Spleen (tissue), 11 donors: ENCODE measurements around the gene PHTF1. TPM values are rescaled to one million over a fixed set of nuclear protein-coding genes. Genes with fewer than 3 reads are reported as not detected.

Experiments used
- DNase-seq: peaks from one replicate; pipeline ENCODE4 v3.0.0-alpha.2; 2020
- H3K27ac ChIP-seq, 8 donors: fragments of 200-600 bp; sonication (generic) in 7 of 8; 1 replicate in 4 of 8; 2 replicates in 4 of 8; pipeline versions ENCODE4 v1.5.0 to v1.8.0; 2016 to 2021; ENCODE audit warnings: inconsistent platforms in 4 of 8, mild to moderate bottlenecking in 4 of 8, moderate library complexity in 1 of 8
- H3K27me3 ChIP-seq, 7 donors: fragments of 200-600 bp; sonication (generic) in 6 of 7; replicated peaks in 1 of 7; 1 replicate in 4 of 7; 2 replicates in 3 of 7; pipeline versions ENCODE4 v1.5.0 to v1.8.0; 2016 to 2021; ENCODE audit warnings: inconsistent platforms in 3 of 7, mild to moderate bottlenecking in 1 of 7
- H3K36me3 ChIP-seq, 6 donors: fragments of 200-600 bp; sonication (generic) in 5 of 6; 1 replicate in 4 of 6; 2 replicates in 2 of 6; pipeline versions ENCODE4 v1.5.0 to v1.8.0; 2016 to 2021; ENCODE audit warnings: inconsistent platforms in 2 of 6
- H3K4me1 ChIP-seq, 6 donors: fragments of 200-600 bp; sonication (generic) in 5 of 6; 1 replicate in 3 of 6; 2 replicates in 3 of 6; pipeline versions ENCODE4 v1.5.0 to v1.8.0; 2016 to 2021; ENCODE audit warnings: inconsistent platforms in 3 of 6
- H3K4me3 ChIP-seq, 8 donors: fragments of 200-600 bp; sonication (generic) in 7 of 8; 1 replicate in 4 of 8; 2 replicates in 4 of 8; pipeline versions ENCODE4 v1.5.0 to v1.8.0; 2016 to 2021; ENCODE audit warnings: inconsistent platforms in 4 of 8, mild to moderate bottlenecking in 4 of 8, moderate library complexity in 2 of 8
- H3K9me3 ChIP-seq, 8 donors: fragments of 200-600 bp; sonication (generic) in 7 of 8; 1 replicate in 4 of 8; 2 replicates in 4 of 8; pipeline versions ENCODE4 v1.5.0 to v1.8.0; 2016 to 2021; ENCODE audit warnings: inconsistent platforms in 4 of 8
- POLR2A ChIP-seq, 3 donors: fragments of 450-650 bp; IDR thresholded peaks; one replicate each; pipeline ENCODE4 v1.5.1; 2017; ENCODE audit warnings: antibody characterized with exemption in 3 of 3, mild to moderate bottlenecking in 1 of 3
- POLR2AphosphoS5 ChIP-seq, 3 donors: sonication (generic); formaldehyde crosslinking; IDR thresholded peaks; one replicate each; pipeline ENCODE4 v1.5.1; 2017; ENCODE audit warnings: antibody characterized with exemption in 3 of 3
- WGBS, 5 donors: extraction: QIAGEN DNeasy Blood & Tissue Kit in 3 of 5; methylation state at CpG; one replicate each; pipeline versions ENCODE4 v1.1.5 to v1.1.7; 2013 to 2018; 5-methylcytosine and 5-hydroxymethylcytosine counted together
- intact Hi-C: fragments of 100-400 bp; cut with DNase I; formaldehyde crosslinking; loops from one replicate; pipeline ENCODE4 v1.15.0; 2023; ENCODE audit warnings: low total_unique reads
- polyA plus RNA-seq, 3 donors: library from polyadenylated mRNA; stranded (reverse); fragments of 200-250 nt; gene quantifications; one replicate each; pipeline ENCODE4 v1.2.1, GENCODE V29; 2013
- total RNA-seq, 7 donors: library from RNA; depleted of rRNA in 3 of 7; stranded (reverse); fragments of >200 nt in 3 of 7; fragmentation: NEBNext Ultra II Directional in 4 of 7; extraction: Animal tissue kit (Norgen Biotek cat#: 25700) in 4 of 7; gene quantifications; one replicate each; pipeline versions ENCODE4 v1.1.0 to v1.2.1, GENCODE V29; 2016 to 2021
- TF ChIP-seq, protein P1 (sequence below), 11 experiments: fragments of 200-600 bp in 7 of 11; fragments of 450-650 bp in 4 of 11; sonication (generic) in 4 of 11; IDR thresholded peaks in 8 of 11; conservative IDR thresholded peaks in 3 of 11; 1 replicate in 7 of 11; 2 replicates in 4 of 11; pipeline versions ENCODE4 v1.4.0 to v1.8.0; 2016 to 2021; ENCODE audit warnings: antibody characterized with exemption in 11 of 11, inconsistent platforms in 4 of 11, mild to moderate bottlenecking in 1 of 11
- donor health status: healthy with polysubstance abuse.
- donor health status: DM: no; HTN: no; CAD: no; lungs with moderate emphysema.
- donor health status: DM: no; HTN: no; CAD: no.
- donor health status: Bipolar disorder and iron deficiency.
- donor health status: healthy.
- donor health status: DM: no; HTN: no; CAD: no.
- donor health status: DM: yes; HTN: yes; CAD: no.

PHTF1 gene
- total and polyA plus RNA-seq, 10 donors, result 5.6 to 47.6 (median 20.3) TPM

DNA sequence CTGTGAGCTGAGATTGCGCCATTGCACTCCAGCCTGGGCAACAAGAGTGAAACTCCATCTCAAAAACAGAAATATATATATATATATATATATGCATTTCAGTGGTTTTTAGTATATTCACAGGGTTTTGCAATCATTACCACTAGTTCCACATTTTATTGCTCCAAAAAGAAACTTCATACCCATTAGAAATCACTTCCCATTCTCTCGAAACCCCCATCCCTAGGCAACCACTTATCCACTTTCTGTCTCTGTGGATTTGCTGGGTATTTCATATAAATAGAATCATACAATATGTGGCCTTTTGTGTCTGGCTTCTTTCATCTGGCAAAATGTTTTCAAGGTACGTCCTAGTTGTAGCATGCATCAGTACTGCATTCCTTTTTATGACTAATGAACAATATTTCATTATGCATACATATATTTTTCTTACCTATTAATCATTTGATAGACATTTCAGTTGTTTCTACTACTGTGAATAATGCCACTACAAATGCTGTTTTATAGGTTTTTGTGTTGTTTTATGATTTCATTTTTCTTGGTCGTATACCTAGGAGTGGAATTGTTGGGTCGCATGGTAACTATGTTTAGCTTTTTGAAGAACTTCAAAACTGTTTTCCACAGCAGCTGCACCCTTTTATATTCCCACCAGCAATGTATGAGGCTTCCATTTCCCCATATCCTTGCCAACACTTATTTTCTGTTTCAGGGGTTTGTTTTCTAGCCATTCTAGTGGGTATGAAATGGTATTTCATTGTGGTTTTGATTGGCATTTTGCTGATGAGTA is 95.9 kb downstream of the PHTF1 start:
- intact Hi-C loops, result no loop called here
- WGBS, 5 donors, result 78 to 86% (median 78%) methylated on average over 5 of the region's 5 CpGs
- Histone ChIP-seq H3K27ac (no peak overlapping the region), H3K4me3 (no peak overlapping the region), H3K27me3 (no peaks in the 10 kb centered on the region), H3K4me1 (no peaks in the 10 kb centered on the region), H3K9me3 (no peaks in the 10 kb centered on the region), H3K36me3 (no peaks in the 10 kb centered on the region)
- DNase-seq, result no peak
- TF ChIP-seq POLR2AphosphoS5 (IDR thresholded peaks at IDR 0.05) (no peak), POLR2A (IDR thresholded peaks at IDR 0.05) (no peak)
- TF ChIP-seq, protein P1, sequence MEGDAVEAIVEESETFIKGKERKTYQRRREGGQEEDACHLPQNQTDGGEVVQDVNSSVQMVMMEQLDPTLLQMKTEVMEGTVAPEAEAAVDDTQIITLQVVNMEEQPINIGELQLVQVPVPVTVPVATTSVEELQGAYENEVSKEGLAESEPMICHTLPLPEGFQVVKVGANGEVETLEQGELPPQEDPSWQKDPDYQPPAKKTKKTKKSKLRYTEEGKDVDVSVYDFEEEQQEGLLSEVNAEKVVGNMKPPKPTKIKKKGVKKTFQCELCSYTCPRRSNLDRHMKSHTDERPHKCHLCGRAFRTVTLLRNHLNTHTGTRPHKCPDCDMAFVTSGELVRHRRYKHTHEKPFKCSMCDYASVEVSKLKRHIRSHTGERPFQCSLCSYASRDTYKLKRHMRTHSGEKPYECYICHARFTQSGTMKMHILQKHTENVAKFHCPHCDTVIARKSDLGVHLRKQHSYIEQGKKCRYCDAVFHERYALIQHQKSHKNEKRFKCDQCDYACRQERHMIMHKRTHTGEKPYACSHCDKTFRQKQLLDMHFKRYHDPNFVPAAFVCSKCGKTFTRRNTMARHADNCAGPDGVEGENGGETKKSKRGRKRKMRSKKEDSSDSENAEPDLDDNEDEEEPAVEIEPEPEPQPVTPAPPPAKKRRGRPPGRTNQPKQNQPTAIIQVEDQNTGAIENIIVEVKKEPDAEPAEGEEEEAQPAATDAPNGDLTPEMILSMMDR (IDR thresholded peaks at IDR 0.05 in 8 of 11, conservative IDR thresholded peaks at IDR 0.05 in 3 of 11), result no peak

DNA sequence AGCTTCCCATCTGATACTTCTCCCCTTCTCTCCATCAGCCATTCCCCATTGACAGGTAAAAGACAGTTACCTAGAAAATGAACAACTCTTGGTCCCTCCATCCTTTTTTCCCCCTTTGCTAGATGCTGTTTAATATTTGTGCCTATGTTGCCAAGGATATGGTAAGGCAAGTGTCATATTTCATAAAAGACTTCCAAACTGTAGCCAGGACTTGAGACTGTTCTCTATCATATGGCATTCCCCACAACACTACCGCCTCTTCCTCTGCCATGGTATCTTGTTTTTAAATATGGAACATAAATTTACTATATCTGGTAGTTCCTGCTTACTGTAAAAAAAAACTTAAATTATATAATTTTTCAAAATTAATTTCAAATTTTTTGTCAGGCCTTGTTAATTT is 97.2 kb downstream of the PHTF1 start:
- no peak for DNase-seq
- intact Hi-C loops, result no loop called here
- TF ChIP-seq POLR2A (IDR thresholded peaks at IDR 0.05) (no peak), POLR2AphosphoS5 (IDR thresholded peaks at IDR 0.05) (no peak)
- TF ChIP-seq, protein P1 (IDR thresholded peaks at IDR 0.05 in 8 of 11, conservative IDR thresholded peaks at IDR 0.05 in 3 of 11), result no peak
- whole genome bisulfite sequencing, 5 donors, result 94 to 100% (median 97%) methylated on average over 1 of the region's 1 CpG
- no peaks in the 10 kb centered on the region for H3K4me1 ChIP-seq
- H3K36me3 ChIP-seq, result no peaks in the 10 kb centered on the region
- H3K4me3 ChIP-seq, result no peak overlapping the region
- no peak overlapping the region for H3K27ac ChIP-seq
- no peaks in the 10 kb centered on the region for H3K9me3 ChIP-seq
- no peaks in the 10 kb centered on the region for H3K27me3 ChIP-seq

DNA sequence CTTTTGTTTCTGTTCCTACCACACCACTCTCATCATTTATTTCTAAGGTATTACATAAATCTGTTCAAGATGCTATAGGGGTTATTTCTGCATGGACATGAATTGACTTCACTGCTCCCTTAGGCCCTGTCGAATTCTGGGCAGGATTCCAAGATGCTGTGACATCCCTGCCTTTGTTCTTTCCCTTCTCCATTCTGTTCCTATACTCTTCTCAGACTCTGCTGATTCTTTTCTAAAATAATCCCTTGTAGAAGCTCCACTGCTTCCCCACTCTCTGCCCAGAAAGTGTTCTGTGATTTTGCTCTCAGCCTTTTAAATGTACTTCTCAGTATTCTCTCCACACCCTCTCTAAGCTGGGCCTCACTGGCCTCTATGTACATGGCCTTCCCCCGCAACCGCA is 99.2 kb downstream of the PHTF1 start:
- no peaks in the 10 kb centered on the region for H3K4me1 ChIP-seq
- no peaks in the 10 kb centered on the region for H3K36me3 ChIP-seq
- WGBS, 5 donors, result 68 to 84% (median 77%) methylated on average over 3 of the region's 3 CpGs
- no peak overlapping the region for H3K27ac ChIP-seq
- TF ChIP-seq POLR2A (IDR thresholded peaks at IDR 0.05), result no peak
- TF ChIP-seq, protein P1 (IDR thresholded peaks at IDR 0.05 in 8 of 11, conservative IDR thresholded peaks at IDR 0.05 in 3 of 11), result no peak
- no peak for DNase-seq
- H3K9me3 ChIP-seq, result no peaks in the 10 kb centered on the region
- no peaks in the 10 kb centered on the region for H3K27me3 ChIP-seq
- intact Hi-C loops, result no loop called here
- no peak overlapping the region for H3K4me3 ChIP-seq

DNA sequence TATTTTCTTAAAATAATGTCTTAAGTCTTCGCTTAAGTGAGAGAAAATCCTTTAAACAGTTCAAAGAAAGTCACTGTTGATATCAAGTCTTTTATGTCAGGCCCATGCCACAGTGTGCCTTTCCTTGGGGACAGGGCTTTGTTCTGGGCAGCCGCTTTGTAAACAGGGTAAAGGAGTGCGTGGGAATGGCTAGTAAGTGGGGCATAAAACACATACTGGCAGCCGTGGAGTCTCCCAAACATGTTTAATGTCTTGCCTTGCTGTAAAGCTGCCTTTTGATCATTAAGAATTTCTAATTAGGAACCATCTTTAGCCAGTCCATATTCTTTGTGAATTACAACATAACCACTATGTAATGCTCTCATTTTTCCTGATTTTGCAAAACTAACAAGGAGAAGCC is 99.7 kb downstream of the PHTF1 start:
- TF ChIP-seq, protein P1 (IDR thresholded peaks at IDR 0.05 in 8 of 11, conservative IDR thresholded peaks at IDR 0.05 in 3 of 11), result no peak
- TF ChIP-seq POLR2A (IDR thresholded peaks at IDR 0.05), result no peak
- TF ChIP-seq POLR2AphosphoS5 (IDR thresholded peaks at IDR 0.05), result no peak
- intact Hi-C loops, result no loop called here
- WGBS, 5 donors, result 89 to 94% (median 92%) methylated on average over 4 of the region's 4 CpGs

More for the DNA sequence above, 99.7 kb downstream of the PHTF1 start:
- no peak overlapping the region for H3K4me3 ChIP-seq
- H3K4me1 ChIP-seq, result no peaks in the 10 kb centered on the region
- no peak for DNase-seq
- no peaks in the 10 kb centered on the region for H3K9me3 ChIP-seq
- H3K27me3 ChIP-seq, result no peaks in the 10 kb centered on the region
- no peak overlapping the region for H3K27ac ChIP-seq
- no peaks in the 10 kb centered on the region for H3K36me3 ChIP-seq
